Measurements from ENCODE around the gene SSH3.

The SSH3 gene

GRCh38 chr11:67268962-67269268 lies 34.4 kb upstream of the SSH3 start:
- no peak for DNase-seq

DNA sequence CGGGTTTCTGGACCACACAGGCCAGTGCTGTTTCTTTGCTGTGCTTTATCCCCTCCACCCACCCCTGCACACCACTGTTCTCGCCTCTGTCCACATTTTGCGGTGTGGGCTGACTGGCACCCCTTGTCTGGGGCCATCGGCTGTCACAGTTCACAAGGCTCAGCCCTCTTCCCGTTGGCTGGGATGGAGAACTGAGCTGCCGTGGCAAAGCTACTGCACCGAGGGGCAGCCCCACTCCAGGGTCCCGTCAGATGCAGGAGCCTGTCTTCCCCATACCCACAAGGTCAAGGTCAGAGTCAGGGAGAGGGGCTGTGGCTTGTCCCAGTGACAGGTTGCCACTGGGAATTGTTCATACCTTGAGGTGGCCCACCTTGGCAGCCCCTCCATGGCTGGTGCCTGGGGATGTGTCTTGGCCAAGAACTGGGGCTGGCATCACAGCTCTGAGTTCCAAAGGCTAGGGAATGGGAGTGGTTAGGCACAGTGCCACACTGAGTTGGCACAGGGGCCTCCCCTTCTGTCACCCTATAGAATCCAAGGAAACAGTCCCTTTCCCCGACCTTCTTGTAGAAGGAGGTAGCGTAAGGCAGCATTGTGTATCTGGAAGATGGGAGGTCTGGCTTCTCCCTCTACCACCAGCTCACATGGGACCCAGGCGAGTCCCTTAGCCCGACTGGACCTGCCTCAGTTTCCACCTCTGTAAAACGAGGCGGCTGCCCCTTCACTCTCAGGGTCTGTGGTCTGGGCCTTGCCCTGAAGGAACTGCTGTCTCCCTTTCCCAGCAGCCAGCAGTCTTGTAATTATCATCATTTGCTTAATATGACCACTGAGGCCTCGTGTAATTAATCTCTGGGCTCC lies 33.7 kb upstream of the SSH3 start:
- no peak for DNase-seq

- DNase-seq, result no peak
Measured at GRCh38 chr11:67270256-67271204, 32.8 kb upstream of the SSH3 start.

DNA sequence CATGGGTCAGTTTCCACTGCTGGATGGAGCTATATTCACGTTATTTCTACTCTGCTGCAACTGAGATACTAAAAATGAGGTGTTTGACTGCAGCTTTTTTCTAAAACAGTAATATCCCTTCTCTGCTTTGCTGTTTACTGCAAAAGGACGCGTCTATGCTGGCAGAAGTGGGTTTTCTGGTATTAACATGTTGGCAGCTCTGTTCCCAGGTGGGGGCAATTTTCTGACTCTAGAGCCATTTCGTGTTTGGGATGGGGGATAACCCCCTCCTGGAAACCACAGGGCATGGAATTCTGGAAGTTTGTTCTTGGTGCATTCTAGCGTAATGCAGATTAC lies 32.2 kb upstream of the SSH3 start:
- DNase-seq, result no peak

GRCh38 chr11:67271541-67272284 lies 31.6 kb upstream of the SSH3 start:
- no peak for DNase-seq

DNA sequence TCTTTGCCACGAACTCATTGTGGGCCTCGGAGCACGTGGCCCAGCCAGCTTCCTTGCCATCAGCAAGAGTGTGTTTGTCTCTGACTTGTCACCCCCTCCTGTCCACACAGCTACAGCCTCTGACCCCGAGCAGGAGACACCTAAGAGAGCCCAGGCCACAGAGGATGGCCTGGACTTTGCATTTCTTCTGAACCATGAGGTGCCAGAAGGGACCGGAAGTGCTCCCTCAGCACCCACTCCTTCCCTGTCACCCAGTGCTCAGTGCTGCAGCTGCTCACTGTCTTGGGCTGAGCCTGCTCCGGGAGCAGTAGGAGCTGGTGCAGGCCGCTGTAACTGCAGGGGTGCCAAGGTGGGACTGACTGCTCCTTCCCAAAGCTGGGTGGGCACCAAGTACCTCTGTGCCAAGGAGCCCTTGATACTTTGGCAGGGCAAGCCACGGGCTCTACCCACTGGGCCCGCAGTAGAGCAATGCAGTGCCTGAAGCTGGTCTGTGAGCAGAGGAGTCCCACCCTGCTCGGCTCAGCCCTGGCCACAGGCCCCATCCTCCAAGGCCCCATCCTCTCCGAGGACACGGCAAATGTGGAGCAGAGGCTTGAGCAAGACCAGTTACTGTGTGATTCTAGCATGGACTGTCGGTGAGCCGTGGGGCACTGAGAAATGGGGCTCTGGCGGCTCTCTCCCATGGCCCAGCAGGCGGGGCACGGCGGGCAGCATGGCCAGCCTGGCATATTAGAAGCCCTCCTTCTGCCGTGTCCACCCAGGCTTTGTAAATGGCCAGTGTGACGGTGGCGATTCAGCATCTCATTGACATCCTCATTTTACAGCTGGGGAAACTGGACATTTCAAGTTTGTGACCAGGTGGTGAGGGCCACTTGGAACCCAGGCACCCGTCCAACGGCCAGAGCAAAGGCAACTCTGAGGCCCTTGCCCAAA lies 30.7 kb upstream of the SSH3 start:
- no peak for DNase-seq

DNA sequence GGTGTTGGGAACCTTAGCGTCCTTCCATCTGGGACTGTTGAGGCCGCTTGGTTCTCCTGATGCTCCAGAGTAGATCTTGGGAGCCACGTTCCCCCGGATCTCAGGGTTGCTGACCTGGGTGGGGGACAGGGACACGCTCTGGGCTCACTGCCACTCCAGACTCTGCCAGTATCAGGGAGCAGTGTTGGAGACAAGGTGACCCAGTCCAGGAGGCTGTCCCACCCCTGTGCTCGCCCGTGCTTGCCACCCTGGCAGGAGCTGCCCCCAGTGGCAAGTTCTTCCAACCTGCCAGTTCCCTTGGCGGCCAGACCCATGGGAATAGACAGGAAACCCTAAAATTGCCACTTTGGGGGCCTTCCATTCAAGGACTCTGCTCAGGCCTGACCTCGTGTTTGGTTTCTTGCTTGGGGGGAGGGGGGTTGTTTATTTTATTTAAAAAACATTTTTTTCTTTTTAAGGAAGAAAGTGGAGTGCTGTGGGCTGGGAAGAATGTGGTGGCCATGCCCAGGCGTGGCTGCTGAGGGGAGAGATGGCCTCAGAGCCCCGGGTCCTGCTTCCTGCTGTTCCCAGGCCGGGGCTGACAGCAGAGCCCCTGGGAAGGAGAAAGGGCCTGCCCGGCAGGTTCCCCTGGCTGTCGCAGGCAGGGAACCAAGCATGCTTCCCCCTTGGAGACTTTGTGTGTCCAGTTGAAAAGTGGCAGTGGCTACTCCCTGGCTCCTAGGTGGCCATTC lies 29.9 kb upstream of the SSH3 start:
- no peak for DNase-seq

- DNase-seq, result no peak
Measured at GRCh38 chr11:67274768-67275605, 28.3 kb upstream of the SSH3 start.

- DNase-seq, result no peak
Measured at GRCh38 chr11:67275606-67276409, 27.5 kb upstream of the SSH3 start.

- no peak for DNase-seq
Measured at GRCh38 chr11:67276781-67277230, 26.5 kb upstream of the SSH3 start.

DNA sequence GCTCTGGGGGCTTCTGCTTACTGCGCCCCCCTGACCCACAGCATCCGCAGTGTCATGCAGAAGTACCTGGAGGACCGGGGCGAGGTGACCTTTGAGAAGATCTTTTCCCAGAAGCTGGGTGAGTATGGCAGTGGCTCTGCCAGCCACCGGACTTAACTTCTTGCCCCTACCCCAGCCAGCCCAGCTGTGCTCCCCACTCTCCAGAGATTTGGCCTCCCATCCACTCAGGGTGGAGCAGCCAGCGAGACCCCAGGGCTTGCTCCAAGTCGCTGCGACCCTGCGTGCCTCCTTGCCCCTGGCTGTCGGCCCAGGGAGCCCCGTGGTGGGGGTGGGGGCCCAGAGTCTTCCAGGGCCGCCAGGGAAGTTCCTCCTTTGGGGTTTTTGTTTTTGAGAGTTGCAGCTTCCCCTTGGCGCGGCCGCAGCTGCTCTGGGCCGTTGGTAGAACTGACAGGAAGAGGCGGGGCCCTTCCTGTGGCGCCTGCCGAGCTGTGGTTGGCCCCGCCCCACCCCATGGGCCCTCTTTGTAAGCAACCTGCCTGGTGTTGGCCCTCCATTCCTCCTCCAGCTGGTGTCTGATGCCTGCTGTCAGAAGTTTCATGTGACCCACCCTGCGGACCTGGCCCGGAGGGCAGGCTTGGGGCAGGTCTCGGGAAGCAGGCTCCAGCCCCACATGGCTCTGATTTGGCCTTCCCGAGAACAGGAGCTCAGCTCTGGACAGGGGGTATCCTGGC lies 25.9 kb upstream of the SSH3 start:
- peak; percentile 33 for DNase-seq

- no peak for DNase-seq
Measured at GRCh38 chr11:67278135-67278938, 25.0 kb upstream of the SSH3 start.

DNA sequence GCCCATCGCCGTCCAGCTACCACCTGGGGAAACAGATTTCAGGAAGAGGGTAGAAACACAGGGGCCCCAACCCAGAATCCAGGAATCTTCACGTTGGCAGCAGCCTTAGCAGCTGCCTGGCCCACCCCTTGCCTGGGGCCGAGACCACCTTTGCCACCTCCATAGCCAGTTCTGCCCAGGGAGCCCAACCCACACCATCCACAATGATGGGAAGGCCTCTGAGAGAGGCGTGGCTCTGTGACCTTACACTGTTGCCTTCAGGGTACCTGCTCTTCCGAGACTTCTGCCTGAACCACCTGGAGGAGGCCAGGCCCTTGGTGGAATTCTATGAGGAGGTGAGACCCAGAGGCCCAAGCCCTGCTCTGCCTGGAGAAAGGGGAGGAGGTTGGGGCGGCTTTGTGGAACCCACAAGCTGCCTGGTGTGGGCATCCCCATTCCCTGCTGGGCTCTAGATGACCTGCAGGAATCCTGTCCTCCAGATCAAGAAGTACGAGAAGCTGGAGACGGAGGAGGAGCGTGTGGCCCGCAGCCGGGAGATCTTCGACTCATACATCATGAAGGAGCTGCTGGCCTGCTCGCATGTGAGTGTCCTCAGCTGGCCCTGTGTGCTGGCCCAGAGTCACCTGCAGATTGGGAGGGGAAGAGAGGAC lies 24.3 kb upstream of the SSH3 start:
- no peak for DNase-seq

- DNase-seq, result no peak
Measured at GRCh38 chr11:67279589-67280340, 23.6 kb upstream of the SSH3 start.

GRCh38 chr11:67280341-67280787 lies 23.0 kb upstream of the SSH3 start:
- DNase-seq, result no peak

DNA sequence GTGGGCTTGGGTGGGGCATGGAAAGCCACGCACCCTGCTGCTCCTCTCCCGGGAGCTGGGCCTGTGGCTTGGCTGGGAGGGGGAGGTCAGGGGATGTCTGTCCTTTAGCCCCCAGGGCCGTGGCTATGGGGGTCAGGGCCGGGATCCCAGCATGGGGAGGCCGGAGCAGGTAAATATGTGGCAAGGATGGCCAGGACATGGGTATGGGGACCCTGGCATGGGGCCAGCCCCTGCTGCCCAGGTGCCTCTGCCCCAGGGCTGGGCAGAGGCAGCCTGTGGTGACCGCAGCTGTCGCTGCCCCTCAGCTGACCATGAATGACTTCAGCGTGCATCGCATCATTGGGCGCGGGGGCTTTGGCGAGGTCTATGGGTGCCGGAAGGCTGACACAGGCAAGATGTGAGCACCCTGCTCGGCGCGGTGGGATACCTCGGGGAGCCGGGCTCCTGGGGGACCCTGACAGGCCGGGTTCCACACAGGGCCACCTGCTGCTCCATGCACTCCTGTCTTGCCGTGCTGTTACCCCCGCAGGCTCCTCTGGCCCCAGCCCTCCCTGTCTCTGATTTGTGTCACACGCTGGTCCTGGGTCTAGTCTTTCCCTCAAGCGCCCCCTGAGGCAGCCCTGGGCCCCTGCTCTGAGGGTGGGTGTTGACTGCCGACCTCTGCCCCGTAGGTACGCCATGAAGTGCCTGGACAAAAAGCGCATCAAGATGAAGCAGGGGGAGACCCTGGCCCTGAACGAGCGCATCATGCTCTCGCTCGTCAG lies 22.4 kb upstream of the SSH3 start:
- no peak for DNase-seq
